SIG-M5 (cell line): ENCODE data around the gene LIF.
"Not testable (repeated sequence)": the region's sequence is repeated elsewhere in the genome, so short reads cannot be mapped to it uniquely, and the experiment has no call there.

ENCODE experiments used
- DNase-seq: peaks from one replicate; lab custom pipeline; 2025; lab: John Stamatoyannopoulos, UW

The LIF gene

GRCh38 chr22:30206944-30207343, 39.6 kb downstream of the LIF start:
- no peak for DNase-seq

- no peak for DNase-seq
Observed at GRCh38 chr22:30205281-30206115, 41.1 kb downstream of the LIF start.

- no peak for DNase-seq
Observed at GRCh38 chr22:30204742-30205111, 41.8 kb downstream of the LIF start.

GRCh38 chr22:30204015-30204741, 42.4 kb downstream of the LIF start:
- DNase-seq, result no peak

- DNase-seq, result no peak
Observed at GRCh38 chr22:30202531-30203006, 44.0 kb downstream of the LIF start.

- DNase-seq, result no peak
Observed at GRCh38 chr22:30201945-30202344, 44.6 kb downstream of the LIF start.

- DNase-seq, result not testable (repeated sequence)
Observed at GRCh38 chr22:30200905-30201304, 45.7 kb downstream of the LIF start.

GRCh38 chr22:30198921-30199320, 47.6 kb downstream of the LIF start:
- DNase-seq, result no peak

- DNase-seq, result no peak
Observed at GRCh38 chr22:30198152-30198825, 48.3 kb downstream of the LIF start.

GRCh38 chr22:30197389-30197788, 49.2 kb downstream of the LIF start:
- DNase-seq, result no peak

- DNase-seq, result no peak
Observed at GRCh38 chr22:30196880-30197336, 49.7 kb downstream of the LIF start.

- DNase-seq, result no peak
Observed at GRCh38 chr22:30196141-30196879, 50.2 kb downstream of the LIF start.

GRCh38 chr22:30195245-30196140, 51.1 kb downstream of the LIF start:
- DNase-seq, result no peak

GRCh38 chr22:30193031-30193775, 53.4 kb downstream of the LIF start:
- no peak for DNase-seq

- DNase-seq, result no peak
Observed at GRCh38 chr22:30192427-30192826, 54.1 kb downstream of the LIF start.

- no peak for DNase-seq
Observed at GRCh38 chr22:30191040-30191701, 55.4 kb downstream of the LIF start.

- DNase-seq, result no peak
Observed at GRCh38 chr22:30190574-30190973, 56.0 kb downstream of the LIF start.
